Brain microvascular endothelial cell (primary cell): ENCODE data around the gene SKOR2.

Source experiments
- DNase-seq: peaks from one replicate; pipeline ENCODE4 v3.0.0-alpha.2; 2020
- H3K27ac ChIP-seq: fragments of 250-450 bp; sonication (Bioruptor Pico); 2 replicates; pipeline ENCODE4 v1.5.1; 2020; ENCODE audit warnings: mild to moderate bottlenecking, moderate library complexity
- H3K27me3 ChIP-seq: fragments of 250-450 bp; sonication (Bioruptor Pico); replicated peaks from 2 replicates; pipeline ENCODE4 v1.5.1; 2020; ENCODE audit warnings: mild to moderate bottlenecking
- H3K36me3 ChIP-seq: fragments of 250-450 bp; sonication (Bioruptor Pico); replicated peaks from 2 replicates; pipeline ENCODE4 v1.5.1; 2020; ENCODE audit warnings: mild to moderate bottlenecking
- H3K4me3 ChIP-seq: 2 replicates; pipeline ENCODE4 v1.5.1; 2011; ENCODE audit warnings: low read depth, mild to moderate bottlenecking, control low read depth, low read length, moderate library complexity
- in situ Hi-C: cut with HindIII; loops from 2 replicates; pipeline ENCODE4 v1.10.0; 2017; ENCODE audit warnings: low sequenced_read_pairs, low pct_ligation_motif_present
- TF ChIP-seq, protein P1 (sequence below): IDR thresholded peaks from 2 replicates; pipeline ENCODE4 v1.5.1; 2011; ENCODE audit warnings: low read depth, mild to moderate bottlenecking, moderate library complexity, low read length, control low read depth, inconsistent platforms; ENCODE audit errors: missing control alignments

The SKOR2 gene, protein sequence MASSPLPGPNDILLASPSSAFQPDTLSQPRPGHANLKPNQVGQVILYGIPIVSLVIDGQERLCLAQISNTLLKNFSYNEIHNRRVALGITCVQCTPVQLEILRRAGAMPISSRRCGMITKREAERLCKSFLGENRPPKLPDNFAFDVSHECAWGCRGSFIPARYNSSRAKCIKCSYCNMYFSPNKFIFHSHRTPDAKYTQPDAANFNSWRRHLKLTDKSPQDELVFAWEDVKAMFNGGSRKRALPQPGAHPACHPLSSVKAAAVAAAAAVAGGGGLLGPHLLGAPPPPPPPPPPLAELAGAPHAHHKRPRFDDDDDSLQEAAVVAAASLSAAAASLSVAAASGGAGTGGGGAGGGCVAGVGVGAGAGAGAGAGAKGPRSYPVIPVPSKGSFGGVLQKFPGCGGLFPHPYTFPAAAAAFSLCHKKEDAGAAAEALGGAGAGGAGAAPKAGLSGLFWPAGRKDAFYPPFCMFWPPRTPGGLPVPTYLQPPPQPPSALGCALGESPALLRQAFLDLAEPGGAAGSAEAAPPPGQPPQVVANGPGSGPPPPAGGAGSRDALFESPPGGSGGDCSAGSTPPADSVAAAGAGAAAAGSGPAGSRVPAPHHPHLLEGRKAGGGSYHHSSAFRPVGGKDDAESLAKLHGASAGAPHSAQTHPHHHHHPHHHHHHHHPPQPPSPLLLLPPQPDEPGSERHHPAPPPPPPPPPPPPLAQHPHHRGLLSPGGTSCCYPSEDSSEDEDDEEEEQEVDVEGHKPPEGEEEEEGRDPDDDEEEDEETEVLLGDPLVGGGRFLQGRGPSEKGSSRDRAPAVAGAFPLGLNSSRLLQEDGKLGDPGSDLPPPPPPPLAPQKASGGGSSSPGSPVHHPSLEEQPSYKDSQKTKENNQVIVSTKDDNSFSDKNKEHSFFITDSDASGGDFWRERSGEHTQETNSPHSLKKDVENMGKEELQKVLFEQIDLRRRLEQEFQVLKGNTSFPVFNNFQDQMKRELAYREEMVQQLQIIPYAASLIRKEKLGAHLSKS

DNA sequence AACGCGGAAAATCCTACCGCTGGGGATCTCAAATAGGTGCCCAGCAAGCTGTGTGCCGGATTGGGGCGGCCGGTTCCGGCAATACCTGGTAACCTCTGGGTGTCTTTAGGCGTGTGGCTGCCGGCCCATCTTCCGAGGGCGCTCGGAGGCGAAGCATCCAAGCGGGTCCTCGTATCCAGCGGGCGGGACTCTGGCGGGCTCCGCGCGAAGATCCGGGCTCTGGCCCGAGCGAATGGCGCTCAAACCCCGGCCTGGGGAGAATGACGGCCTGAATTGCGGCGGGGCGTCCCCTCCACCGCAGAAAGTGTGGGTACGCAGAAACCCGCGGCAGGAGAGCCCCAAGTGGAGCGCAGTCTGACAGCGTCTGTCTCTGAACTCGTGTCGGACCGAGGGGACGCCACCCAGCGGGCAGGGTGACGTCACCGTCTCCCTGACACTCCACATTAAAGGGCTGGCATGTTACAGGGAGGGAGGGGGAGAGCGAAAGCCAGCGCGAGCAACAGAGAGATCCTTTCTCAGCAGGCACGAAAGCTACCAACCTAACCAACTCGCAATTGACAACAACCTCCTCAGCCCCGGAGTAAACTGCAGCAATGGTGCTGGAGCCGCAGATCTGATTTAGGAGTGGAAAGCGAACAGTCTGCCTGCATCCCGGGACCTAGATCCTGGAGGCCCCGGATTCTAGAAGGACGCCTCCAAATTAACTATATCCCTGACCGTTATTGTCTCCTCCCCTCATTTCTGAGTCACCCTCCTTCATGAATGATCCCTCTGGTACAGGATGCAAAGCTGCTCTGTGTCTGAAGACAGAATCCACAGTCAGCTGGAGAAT, at the start of gene SKOR2:
Gene SKOR2, minus strand, starts transcription at position 372 of the 832 bp plus-strand sequence. CDS start 2,477 bp downstream, outside the sequence.
- TF ChIP-seq, protein P1, sequence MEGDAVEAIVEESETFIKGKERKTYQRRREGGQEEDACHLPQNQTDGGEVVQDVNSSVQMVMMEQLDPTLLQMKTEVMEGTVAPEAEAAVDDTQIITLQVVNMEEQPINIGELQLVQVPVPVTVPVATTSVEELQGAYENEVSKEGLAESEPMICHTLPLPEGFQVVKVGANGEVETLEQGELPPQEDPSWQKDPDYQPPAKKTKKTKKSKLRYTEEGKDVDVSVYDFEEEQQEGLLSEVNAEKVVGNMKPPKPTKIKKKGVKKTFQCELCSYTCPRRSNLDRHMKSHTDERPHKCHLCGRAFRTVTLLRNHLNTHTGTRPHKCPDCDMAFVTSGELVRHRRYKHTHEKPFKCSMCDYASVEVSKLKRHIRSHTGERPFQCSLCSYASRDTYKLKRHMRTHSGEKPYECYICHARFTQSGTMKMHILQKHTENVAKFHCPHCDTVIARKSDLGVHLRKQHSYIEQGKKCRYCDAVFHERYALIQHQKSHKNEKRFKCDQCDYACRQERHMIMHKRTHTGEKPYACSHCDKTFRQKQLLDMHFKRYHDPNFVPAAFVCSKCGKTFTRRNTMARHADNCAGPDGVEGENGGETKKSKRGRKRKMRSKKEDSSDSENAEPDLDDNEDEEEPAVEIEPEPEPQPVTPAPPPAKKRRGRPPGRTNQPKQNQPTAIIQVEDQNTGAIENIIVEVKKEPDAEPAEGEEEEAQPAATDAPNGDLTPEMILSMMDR: no peak
- Histone ChIP-seq H3K4me3 (no peak within 1 kb of the TSS), H3K27me3 (peaks cover 74% of the 10 kb centered on the region), H3K27ac (no peak within 1 kb of the TSS), H3K36me3 (no peaks in the 10 kb centered on the region)
- no peak for DNase-seq
- in situ Hi-C loops: no loop called here

DNA sequence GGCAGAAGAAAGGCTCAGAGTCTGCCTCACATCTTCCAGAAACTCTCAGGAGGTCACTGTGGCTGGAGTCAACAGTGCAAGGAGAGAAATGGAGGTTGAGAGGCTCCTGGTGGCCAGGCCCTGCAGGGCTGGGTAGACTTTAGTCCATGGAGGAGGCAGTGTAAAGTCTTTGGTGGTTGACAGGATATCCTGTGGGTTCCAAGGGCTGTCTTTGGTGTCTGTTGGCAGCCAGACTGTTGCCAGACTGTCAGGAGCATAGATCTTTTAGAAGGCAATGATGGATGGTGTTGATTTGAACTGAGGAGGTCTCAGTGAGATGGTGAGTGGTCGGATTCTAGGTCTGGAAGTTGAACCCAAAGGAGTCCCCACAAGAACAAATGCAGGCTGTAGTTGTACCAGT, 45.0 kb upstream of the SKOR2 start:
- TF ChIP-seq, protein P1: no peak
- Histone ChIP-seq H3K27ac (no peak overlapping the region), H3K27me3 (no peaks in the 10 kb centered on the region), H3K36me3 (no peaks in the 10 kb centered on the region), H3K4me3 (no peak overlapping the region)
- DNase-seq: no peak
- in situ Hi-C loops: no loop called here

DNA sequence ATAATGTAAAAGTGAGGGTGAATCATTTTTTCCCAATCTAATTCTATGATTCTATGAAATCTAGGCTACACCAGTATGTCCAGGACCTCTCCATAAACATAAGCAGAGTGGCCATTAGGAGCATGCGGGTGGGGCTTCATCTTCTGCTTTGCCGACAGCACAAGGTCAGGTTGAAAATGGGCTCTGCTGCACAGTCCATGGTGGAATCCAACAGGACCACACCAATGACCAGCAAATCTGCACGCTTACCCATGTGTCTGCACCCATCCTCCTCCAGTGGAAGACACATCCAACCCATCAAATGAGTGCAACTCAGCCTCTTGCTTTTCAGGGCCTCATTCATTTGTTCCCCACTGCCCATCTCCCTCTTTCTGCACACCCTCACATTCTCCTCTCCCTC, 43.3 kb upstream of the SKOR2 start:
- DNase-seq: no peak
- Histone ChIP-seq H3K27me3 (no peaks in the 10 kb centered on the region), H3K27ac (no peak overlapping the region), H3K4me3 (no peak overlapping the region), H3K36me3 (no peaks in the 10 kb centered on the region)
- in situ Hi-C loops: no loop called here
- TF ChIP-seq, protein P1: no peak

DNA sequence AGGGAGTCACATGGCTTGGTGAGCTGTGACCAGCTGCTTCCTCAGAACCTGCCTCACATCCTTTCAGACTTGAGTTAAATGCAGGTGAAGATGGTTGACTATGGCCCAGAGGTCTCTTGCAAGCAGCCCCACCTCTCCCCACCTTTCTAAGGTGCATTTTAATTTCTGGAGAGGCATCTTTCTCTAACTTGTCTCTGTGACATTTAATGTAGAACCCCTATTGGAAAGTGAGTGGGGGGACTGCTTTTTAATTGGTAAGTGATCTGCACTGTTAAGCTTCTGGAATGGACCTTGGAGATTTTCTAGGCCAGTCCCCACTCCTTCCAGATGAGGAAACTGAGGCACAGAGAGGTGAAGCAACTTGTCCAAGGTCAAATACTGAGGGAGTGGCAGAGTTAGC, 37.3 kb upstream of the SKOR2 start:
- no peak overlapping the region for H3K27ac ChIP-seq
- no peak overlapping the region for H3K4me3 ChIP-seq
- in situ Hi-C loops: no loop called here
- H3K36me3 ChIP-seq: no peaks in the 10 kb centered on the region
- TF ChIP-seq, protein P1: no peak
- H3K27me3 ChIP-seq: no peaks in the 10 kb centered on the region
- DNase-seq: no peak

DNA sequence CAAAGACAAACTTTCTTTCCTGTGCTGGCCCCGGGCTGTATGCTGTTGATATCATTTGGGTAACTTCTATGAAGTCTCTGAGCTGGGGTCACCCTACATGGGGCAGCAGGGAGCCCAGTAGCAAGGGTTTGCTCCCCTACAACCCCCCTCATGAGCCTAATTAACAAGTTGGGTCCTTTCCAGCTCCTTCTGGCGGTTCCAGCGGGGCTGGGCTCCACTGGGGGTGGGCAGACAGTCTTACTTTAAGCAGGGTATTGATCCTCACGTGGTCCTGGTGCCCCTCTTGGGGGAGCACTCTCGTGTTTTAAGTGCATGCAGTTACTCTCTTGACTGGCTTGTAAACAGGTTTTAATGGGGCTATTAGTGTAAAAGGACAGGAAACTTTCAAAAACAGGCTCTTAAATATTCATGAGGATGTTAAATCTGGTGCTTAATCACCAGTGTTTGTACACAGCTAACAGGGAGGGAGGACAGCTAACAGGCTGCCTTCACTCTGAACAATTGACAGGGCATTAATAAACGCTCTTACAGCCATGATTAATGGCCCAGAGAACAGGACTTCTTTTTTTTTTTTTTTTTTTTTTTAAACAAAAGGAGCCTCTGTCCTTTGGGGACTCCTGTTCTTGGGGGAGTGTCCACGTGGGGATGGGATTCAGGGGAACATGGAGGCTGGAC, 36.6 kb upstream of the SKOR2 start:
- Histone ChIP-seq H3K36me3 (no peaks in the 10 kb centered on the region), H3K27me3 (no peaks in the 10 kb centered on the region), H3K27ac (no peak overlapping the region), H3K4me3 (no peak overlapping the region)
- in situ Hi-C loops: no loop called here
- DNase-seq: no peak
- TF ChIP-seq, protein P1: no peak
